ENCODE data around the gene RNF224.

Gene RNF224

GRCh38 chr9:137227054-137227852 is at the start of gene RNF224:
RNF224 (plus strand) TSS chr9:137227502; CDS start chr9:137228336, 834 bp downstream.
- H3K4me3 ChIP-seq (replicated peaks; ENCODE audit: low read depth, low read length), result no peak within 1 kb of the TSS
- peak; percentile 38 for DNase-seq (ENCODE audit: extremely low read depth, low read depth)
- peak; percentile 87 for TF ChIP-seq CTCF (IDR thresholded peaks at IDR 0.05; ENCODE audit: low read depth, low read length, missing control alignments)

- no peak for TF ChIP-seq CTCF (IDR thresholded peaks at IDR 0.05; ENCODE audit: low read depth, low read length, missing control alignments)
- no peak for DNase-seq (ENCODE audit: extremely low read depth, low read depth)
- no peak overlapping the region for H3K4me3 ChIP-seq (replicated peaks; ENCODE audit: low read depth, low read length)
These were observed 48.9 kb upstream of the RNF224 start for GRCh38 chr9:137178201-137178938.

GRCh38 chr9:137178939-137179630 is 48.2 kb upstream of the RNF224 start:
- no peak overlapping the region for H3K4me3 ChIP-seq (replicated peaks; ENCODE audit: low read depth, low read length)
- no peak for TF ChIP-seq CTCF (IDR thresholded peaks at IDR 0.05; ENCODE audit: low read depth, low read length, missing control alignments)
- no peak for DNase-seq (ENCODE audit: extremely low read depth, low read depth)

- no peak for DNase-seq (ENCODE audit: extremely low read depth, low read depth)
- H3K4me3 ChIP-seq (replicated peaks; ENCODE audit: low read depth, low read length), result no peak overlapping the region
- no peak for TF ChIP-seq CTCF (IDR thresholded peaks at IDR 0.05; ENCODE audit: low read depth, low read length, missing control alignments)
These were observed 47.5 kb upstream of the RNF224 start for GRCh38 chr9:137179761-137180160.

GRCh38 chr9:137180491-137180890 is 46.8 kb upstream of the RNF224 start:
- no peak overlapping the region for H3K4me3 ChIP-seq (replicated peaks; ENCODE audit: low read depth, low read length)
- no peak for TF ChIP-seq CTCF (IDR thresholded peaks at IDR 0.05; ENCODE audit: low read depth, low read length, missing control alignments)
- DNase-seq (ENCODE audit: extremely low read depth, low read depth), result no peak

GRCh38 chr9:137181680-137182079 is 45.6 kb upstream of the RNF224 start:
- no peak overlapping the region for H3K4me3 ChIP-seq (replicated peaks; ENCODE audit: low read depth, low read length)
- TF ChIP-seq CTCF (IDR thresholded peaks at IDR 0.05; ENCODE audit: low read depth, low read length, missing control alignments), result no peak
- no peak for DNase-seq (ENCODE audit: extremely low read depth, low read depth)

Measured in HFF-Myc (cell line).